HG03025 (cell line): Measurements from ENCODE around the gene ALDH1B1.

Source experiments
- ATAC-seq: cut with Tn5 transposase; IDR thresholded peaks from one replicate; pipeline ENCODE4 v1.9.1; 2021; ENCODE audit warnings: mild to moderate bottlenecking, moderate library complexity; ENCODE audit not compliant: unreplicated experiment, low FRiP score

Gene ALDH1B1

DNA sequence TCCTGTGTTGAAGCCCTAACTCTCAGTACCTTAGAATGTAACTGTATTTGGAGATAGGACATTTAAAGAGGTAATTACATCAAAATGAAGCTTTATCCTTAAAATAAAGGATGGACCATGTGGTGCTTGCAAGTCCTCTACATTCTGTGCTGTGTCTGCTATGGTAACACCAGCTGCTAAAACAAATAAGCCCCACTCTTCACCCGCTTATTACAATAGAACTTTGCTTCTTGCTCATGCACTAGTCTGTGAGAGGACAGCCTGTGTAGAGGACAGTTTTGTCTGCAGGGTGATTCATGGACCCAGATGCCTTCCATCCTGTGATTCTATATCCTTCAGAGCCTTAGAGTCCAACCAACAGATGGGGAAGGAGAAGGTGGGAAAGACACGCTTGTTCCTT lies 44.2 kb downstream of the ALDH1B1 start:
- ATAC-seq, result no peak

GRCh38 chr9:38437193-38437823 lies 44.8 kb downstream of the ALDH1B1 start:
- no peak for ATAC-seq

DNA sequence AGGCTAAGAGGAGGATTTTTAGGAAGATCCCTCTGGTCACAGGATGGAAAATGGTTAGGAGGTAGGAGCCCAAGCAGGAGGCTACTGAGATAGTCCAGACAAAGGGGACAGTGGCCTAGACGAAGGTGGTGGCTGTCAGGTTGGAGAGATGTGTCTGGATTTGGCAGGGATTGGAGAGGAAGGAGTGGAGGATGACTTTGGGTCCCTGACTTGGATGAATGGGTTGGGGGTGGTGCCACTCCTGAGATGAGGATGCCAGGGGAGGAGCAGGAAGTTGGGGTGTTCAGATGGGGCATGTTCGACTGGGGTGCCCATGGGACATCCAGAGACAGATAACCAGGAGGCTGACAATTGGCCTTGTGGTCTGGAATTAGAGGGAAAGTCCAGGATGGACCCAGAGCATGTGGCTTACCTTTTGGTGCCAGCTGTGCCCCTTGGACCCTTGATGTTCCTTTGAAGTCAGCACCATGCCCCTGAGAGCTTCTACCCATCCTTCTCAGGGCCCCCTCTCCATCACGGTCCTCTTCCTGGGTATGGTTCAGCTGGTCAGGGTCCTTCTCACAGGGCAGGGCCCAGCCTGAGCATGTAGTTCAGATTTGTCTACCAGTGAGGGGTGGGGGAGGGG lies 46.9 kb downstream of the ALDH1B1 start:
- no peak for ATAC-seq

GRCh38 chr9:38439916-38440301 lies 47.4 kb downstream of the ALDH1B1 start:
- ATAC-seq, result no peak

DNA sequence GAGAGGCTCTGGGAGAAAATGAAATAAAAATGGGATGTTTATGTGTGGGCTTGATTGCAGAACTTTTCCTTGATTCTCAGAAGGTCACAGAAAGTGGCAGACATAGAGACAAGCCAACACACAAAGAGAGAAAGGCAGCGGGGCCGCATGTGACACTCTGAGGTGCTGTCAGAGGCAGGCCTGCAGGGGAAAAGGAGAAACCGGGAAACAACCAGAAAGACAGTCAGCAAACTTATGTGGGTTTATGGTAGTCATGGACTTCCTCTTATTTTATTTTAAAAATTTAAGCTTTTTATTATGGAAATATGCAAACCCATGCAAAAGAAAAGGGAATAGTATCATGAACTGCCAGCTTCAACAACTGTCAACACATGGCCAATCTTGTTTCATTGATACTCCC lies 48.0 kb downstream of the ALDH1B1 start:
- no peak for ATAC-seq

- ATAC-seq, result no peak
Measured at GRCh38 chr9:38441347-38442085, 49.0 kb downstream of the ALDH1B1 start.

- ATAC-seq, result no peak
Measured at GRCh38 chr9:38442473-38443096, 50.1 kb downstream of the ALDH1B1 start.

DNA sequence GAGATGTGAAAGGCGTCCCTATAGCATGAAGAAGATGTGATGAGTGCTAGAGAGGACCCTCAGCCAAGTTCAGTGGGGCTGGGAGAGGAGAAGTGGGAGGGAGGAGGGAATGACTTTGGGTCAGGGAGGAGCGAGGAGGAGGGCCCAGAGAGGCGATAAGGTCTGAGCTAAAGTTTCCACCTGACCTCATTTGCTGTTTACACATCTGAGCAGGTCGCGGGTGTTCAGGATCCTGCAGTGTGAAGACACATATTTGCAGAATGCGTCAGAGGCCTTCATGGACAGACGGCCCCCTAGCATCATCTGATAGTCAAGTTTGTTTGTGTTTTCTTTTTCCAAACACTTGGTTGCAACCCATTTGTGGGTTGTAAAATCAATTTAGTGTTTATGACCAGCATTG lies 50.7 kb downstream of the ALDH1B1 start:
- no peak for ATAC-seq

GRCh38 chr9:38443597-38443996 lies 51.1 kb downstream of the ALDH1B1 start:
- no peak for ATAC-seq

- ATAC-seq, result peak; percentile 85
Measured at GRCh38 chr9:38445154-38446043, 52.9 kb downstream of the ALDH1B1 start.

DNA sequence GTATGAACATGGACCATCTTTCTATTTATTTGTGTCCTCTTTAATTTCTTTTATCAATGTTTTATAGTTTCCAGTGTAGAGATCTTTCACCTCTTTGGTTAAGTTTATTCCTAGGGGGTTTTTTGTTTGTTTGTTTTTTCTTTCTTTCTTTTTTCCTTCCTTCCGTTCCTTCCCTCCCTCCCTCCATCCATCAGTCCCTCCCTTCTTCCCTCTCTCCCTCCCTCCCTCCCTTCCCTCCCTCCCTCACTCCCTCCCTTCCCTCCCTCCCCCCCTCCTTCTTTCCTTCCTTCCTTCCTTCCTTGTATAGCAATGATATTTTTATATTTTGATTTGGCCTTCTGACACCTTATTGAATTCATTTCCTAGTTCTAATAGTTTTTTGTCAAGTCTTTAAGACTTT lies 55.2 kb downstream of the ALDH1B1 start:
- no peak for ATAC-seq
